Nucleus accumbens (tissue), 56 donors: Measurements from ENCODE around the gene RRAS2.

Experiments
- DNase-seq, 56 donors: peaks; one replicate each; lab custom pipeline; 2025; lab: John Stamatoyannopoulos, UW

Gene RRAS2

GRCh38 chr11:14342906-14343305 lies 16.1 kb downstream of the RRAS2 start:
- no peak for DNase-seq

- no peak for DNase-seq
Measured at GRCh38 chr11:14341968-14342367, 17.0 kb downstream of the RRAS2 start.

- DNase-seq = no peak
Measured at GRCh38 chr11:14340721-14341120, 18.3 kb downstream of the RRAS2 start.

GRCh38 chr11:14339356-14339755 lies 19.6 kb downstream of the RRAS2 start:
- no peak for DNase-seq

GRCh38 chr11:14336507-14337503 lies 22.2 kb downstream of the RRAS2 start:
- DNase-seq = no peak

GRCh38 chr11:14335712-14336111 lies 23.3 kb downstream of the RRAS2 start:
- no peak for DNase-seq

GRCh38 chr11:14334893-14335292 lies 24.1 kb downstream of the RRAS2 start:
- no peak for DNase-seq

GRCh38 chr11:14334192-14334591 lies 24.8 kb downstream of the RRAS2 start:
- no peak for DNase-seq

GRCh38 chr11:14331476-14332136 lies 27.4 kb downstream of the RRAS2 start:
- no peak for DNase-seq

- no peak for DNase-seq
Measured at GRCh38 chr11:14330881-14331280, 28.1 kb downstream of the RRAS2 start.

GRCh38 chr11:14329702-14330101 lies 29.3 kb downstream of the RRAS2 start:
- no peak for DNase-seq

GRCh38 chr11:14327116-14327515 lies 31.9 kb downstream of the RRAS2 start:
- DNase-seq = no peak

- DNase-seq = no peak
Measured at GRCh38 chr11:14323118-14323676, 35.8 kb downstream of the RRAS2 start.

- DNase-seq = no peak
Measured at GRCh38 chr11:14322510-14322909, 36.5 kb downstream of the RRAS2 start.

- no peak for DNase-seq
Measured at GRCh38 chr11:14320020-14320419, 39.0 kb downstream of the RRAS2 start.

- DNase-seq = no peak
Measured at GRCh38 chr11:14318581-14318981, 40.4 kb downstream of the RRAS2 start.

- no peak for DNase-seq
Measured at GRCh38 chr11:14317659-14318325, 41.2 kb downstream of the RRAS2 start.

GRCh38 chr11:14315130-14315529 lies 43.9 kb downstream of the RRAS2 start:
- no peak for DNase-seq

GRCh38 chr11:14314127-14314526 lies 44.9 kb downstream of the RRAS2 start:
- no peak for DNase-seq

GRCh38 chr11:14312736-14313438 lies 46.1 kb downstream of the RRAS2 start:
- DNase-seq = no peak
